Stimulated activated CD4-positive, alpha-beta T cell treated with anti-CD3 and anti-CD28 coated beads, Interleukin-4, amount 100 ng/mL, for 48 hours (primary cell): Measurements from ENCODE around the gene RENBP.

ENCODE experiments used
- DNase-seq, 2 donors: peaks; one replicate each; pipeline ENCODE4 v3.0.0-alpha.2; 2020; ENCODE audit warnings: low read depth in 2 of 2

The RENBP gene

DNA sequence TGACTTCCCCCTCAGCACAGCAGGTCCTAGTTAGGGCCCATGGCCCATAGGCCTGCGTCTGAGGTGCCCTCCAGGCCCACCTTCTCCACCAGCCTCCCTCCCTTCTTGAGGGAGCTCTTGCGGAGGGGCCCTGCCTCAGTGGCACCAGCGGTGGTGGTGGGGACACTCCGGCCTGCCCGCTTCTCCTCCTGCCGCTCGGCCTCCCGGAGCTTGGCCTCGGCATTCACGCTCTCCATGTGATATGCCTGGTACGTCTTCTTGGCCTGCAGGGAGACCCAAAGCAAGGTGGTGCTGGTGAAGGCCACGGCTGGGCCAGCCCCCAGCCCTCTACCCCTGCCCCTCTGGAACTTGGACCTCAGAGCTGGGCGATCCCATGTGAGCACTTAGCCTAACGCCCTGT lies 23.9 kb downstream of the RENBP start:
- no peak for DNase-seq

GRCh38 chrX:153919281-153919680 lies 25.2 kb downstream of the RENBP start:
- DNase-seq = no peak

DNA sequence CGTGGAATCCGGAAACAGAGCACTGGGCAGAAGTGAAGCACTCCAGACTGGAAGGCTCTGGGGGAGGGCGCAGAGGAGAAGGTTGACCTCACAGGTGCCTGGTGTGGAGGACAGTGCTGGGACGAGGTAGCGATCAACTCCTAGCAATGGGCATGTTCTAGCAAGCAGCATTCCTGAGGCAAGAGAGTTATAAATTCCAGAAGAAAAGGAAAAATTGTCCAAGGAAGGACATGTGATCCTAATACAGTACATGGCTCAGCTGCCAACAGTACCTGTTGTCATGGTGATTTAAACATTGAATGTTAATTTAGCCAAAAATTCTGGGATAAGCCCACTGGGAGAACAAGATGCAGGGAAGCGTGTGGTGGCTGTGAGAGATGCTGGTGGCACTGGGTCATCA lies 26.6 kb downstream of the RENBP start:
- DNase-seq = no peak

GRCh38 chrX:153913701-153914100 lies 30.7 kb downstream of the RENBP start:
- DNase-seq = no peak

DNA sequence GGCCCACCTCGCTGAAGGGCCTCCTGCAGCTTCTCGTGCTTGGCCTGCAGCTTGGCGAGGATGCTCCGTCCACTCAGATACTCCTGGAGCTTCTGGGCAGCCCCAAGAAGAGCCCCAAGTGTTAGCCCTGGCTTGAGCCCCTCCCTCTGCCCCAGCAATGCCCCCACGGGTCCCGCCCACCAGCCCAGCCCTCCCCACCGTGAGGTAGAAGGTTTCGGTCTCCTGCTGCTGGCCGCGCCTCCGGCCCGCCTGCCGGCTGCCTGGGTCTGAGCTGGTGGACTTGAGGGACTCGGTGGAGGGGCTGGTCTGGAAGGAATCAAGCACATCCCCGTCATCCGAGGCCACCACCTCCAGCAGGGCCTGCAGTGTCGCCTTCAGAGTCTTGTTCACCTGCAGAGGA lies 31.2 kb downstream of the RENBP start:
- DNase-seq = no peak

GRCh38 chrX:153911798-153912197 lies 32.6 kb downstream of the RENBP start:
- DNase-seq = no peak

DNA sequence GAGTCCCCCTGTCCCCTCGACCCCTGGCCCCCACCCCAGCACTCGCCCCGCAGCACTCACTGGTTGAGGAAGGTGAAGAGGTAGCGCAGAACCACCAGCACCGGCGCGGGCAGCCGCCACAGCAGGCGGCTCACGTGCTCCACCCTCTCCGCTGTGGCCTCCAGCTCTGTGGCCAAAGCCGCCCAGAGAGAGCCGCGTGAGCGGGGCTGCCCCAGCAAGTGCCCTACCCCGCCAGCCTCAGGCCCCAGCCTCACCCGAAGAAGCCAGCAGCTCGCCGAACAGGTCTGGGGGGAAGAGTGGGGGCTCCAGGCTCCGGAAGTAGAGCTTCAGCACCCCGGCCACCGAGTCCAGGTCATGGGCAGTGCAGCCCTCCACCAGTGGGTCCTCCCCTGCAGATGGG lies 34.0 kb downstream of the RENBP start:
- no peak for DNase-seq

- DNase-seq = no peak
Observed at GRCh38 chrX:153909980-153910360, 34.5 kb downstream of the RENBP start.

GRCh38 chrX:153909024-153909979 lies 35.1 kb downstream of the RENBP start:
- no peak for DNase-seq

DNA sequence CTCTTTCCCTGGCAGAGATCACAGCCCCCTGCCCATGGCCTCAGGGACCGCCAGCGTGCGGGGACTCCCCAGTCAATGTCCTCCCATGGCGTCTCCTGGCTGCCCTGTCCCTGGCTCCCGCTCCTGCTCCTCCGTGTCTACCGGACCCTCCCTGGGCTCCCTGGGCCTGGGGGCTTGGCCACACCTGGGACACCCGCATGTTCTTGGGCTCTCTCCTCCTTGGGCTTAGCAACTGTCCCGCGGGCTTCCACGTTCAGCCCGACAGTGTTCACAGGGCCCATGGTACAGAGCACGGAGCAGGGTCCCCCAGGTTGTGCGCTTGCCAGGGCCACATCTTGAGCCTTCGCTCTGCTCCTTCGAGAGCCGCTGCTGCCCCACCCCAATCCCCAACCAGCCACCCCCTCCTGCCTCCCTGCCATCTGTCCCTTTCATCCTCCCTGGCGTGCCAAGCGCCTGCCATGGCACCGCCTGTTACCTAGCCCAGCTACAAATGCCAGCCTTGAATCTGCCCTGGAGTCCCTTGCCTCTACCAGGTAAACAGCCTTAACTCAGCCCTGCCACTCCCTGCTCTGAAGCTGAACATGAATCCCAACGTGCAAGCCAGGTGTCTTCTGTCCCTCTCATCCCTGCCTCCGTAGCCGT lies 36.1 kb downstream of the RENBP start:
- no peak for DNase-seq

DNA sequence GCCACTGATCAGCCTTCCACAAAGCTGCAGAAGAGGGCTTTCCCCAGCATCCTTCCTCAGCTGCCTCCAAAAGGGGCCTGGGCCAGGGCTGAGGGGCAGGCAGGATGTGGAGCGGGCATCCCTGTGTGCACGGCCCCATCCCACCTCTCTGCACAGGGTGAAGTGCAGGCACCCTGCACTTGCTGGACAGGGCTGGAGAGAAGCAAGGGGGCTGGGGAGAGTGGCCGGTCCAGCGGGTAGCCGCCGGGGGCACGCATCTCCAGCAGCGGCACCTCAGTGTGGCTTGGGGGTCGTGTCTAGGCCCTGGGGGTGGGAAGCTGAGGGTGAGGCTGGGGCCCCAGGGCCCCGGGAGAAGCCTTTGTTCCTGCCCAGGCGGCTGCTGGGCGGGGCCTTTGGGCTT lies 37.0 kb downstream of the RENBP start:
- DNase-seq = no peak

GRCh38 chrX:153906126-153906917 lies 38.1 kb downstream of the RENBP start:
- no peak for DNase-seq

DNA sequence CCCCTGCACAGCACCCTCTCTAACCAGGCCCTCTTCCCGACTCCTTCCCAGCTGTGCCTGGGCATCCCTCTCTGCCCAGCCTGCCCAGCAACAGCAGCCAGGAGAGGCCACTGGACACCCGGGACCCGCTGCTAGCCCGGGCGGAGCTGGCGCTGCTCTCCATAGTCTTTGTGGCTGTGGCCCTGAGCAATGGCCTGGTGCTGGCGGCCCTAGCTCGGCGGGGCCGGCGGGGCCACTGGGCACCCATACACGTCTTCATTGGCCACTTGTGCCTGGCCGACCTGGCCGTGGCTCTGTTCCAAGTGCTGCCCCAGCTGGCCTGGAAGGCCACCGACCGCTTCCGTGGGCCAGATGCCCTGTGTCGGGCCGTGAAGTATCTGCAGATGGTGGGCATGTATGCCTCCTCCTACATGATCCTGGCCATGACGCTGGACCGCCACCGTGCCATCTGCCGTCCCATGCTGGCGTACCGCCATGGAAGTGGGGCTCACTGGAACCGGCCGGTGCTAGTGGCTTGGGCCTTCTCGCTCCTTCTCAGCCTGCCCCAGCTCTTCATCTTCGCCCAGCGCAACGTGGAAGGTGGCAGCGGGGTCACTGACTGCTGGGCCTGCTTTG lies 38.9 kb downstream of the RENBP start:
- no peak for DNase-seq

- DNase-seq = no peak
Observed at GRCh38 chrX:153903991-153904957, 40.2 kb downstream of the RENBP start, which contains the start of gene AVPR2. TSS of gene AVPR2 (plus strand) at chrX:153904673. CDS start at chrX:153905146, 473 bp downstream.

GRCh38 chrX:153903238-153903980 lies 41.0 kb downstream of the RENBP start:
- no peak for DNase-seq

DNA sequence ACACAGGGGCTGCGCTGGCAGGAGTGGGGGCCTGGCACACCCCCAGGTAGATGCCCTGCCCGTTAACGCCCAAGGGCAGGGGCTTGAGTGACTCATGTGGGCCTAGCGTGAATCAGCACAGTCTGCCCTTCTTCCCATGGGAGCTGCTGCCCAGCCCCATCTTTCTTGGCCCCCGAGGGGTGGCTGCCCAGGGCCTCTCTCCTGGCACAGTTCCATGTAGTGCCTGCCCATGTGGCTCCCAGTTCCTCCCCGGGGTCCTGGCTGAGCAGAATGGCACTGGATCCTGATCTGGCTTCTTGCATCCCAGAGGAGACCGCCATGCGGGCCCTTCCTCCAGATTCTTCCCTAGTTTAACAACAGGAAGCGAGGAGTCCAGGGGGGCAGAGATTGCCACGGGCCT lies 42.1 kb downstream of the RENBP start:
- DNase-seq = no peak

DNA sequence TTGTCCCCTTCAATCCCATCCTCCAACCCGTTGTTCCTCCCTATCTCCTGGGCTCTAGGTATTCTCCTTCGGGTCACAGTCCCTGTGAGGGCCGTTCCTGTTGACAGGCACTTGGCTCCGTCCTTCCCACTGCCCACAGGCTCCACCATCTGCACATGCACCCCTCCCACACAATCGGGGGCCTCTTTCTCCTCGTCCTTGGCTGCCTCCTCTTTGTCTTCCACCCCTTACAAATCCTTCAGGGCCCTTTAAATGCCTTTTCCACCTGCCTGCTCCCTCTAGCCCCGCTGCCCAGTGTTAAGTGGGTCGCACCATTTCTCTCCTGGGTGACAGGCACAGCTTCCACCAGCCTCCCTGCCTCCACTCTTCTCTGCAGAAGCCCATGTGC lies 42.7 kb downstream of the RENBP start:
- DNase-seq = no peak

- peak in 1 of 2 donors; percentile 46 for DNase-seq
Observed at GRCh38 chrX:153900831-153901752, 43.4 kb downstream of the RENBP start.

GRCh38 chrX:153897899-153898298 lies 46.5 kb downstream of the RENBP start:
- DNase-seq = no peak
